ENCODE data around the gene IL25. TPM values are rescaled to one million over a fixed set of nuclear protein-coding genes. Genes with fewer than 3 reads are reported as not detected.

Gene IL25
- total and polyA plus RNA-seq, 7 donors = not detected

- H3K36me3 ChIP-seq = peaks cover 0 to 3% (median under 1%) of the 10 kb centered on the region in 4 donors
- 4% methylated on average over 74 of the region's 74 CpGs for WGBS, 2 donors
- H3K9me3 ChIP-seq = no peaks in the 10 kb centered on the region
- no peak for DNase-seq
- peak within 1 kb of the TSS; percentile 92 to 98 (median 94) for H3K27ac ChIP-seq
- H3K27me3 ChIP-seq = no peaks in the 10 kb centered on the region
- TF ChIP-seq POLR2AphosphoS5 (IDR thresholded peaks at IDR 0.05) = peak in 2 of 4 donors; percentile 17 to 44
- TF ChIP-seq POLR2A (IDR thresholded peaks at IDR 0.05) = no peak
- peak within 1 kb of the TSS; percentile 42 to 75 (median 65) for H3K4me3 ChIP-seq
- peaks cover 0 to 65% (median 35%) of the 10 kb centered on the region in 4 donors for H3K4me1 ChIP-seq
- intact Hi-C loops (cut with DNase I) = loop anchor here (5.0 kb wide), 1 partner anchor 192 kb away; the partner anchor contains the start of gene THTPA
Observed at GRCh38 chr14:23365036-23365731, 7.4 kb upstream of the IL25 start, which contains the start of gene EFS. Gene EFS (minus strand): TSS chr14:23365172. CDS start chr14:23365025, 147 bp downstream.

GRCh38 chr14:23365732-23366425, 6.7 kb upstream of the IL25 start:
- 3 to 4% methylated on average over 51 of the region's 51 CpGs for WGBS, 2 donors
- peak; percentile 87 for DNase-seq
- peak overlapping the region; percentile 42 to 75 (median 65) for H3K4me3 ChIP-seq
- H3K4me1 ChIP-seq = peaks cover 0 to 58% (median 32%) of the 10 kb centered on the region in 4 donors
- no peaks in the 10 kb centered on the region for H3K9me3 ChIP-seq
- TF ChIP-seq, protein P1, sequence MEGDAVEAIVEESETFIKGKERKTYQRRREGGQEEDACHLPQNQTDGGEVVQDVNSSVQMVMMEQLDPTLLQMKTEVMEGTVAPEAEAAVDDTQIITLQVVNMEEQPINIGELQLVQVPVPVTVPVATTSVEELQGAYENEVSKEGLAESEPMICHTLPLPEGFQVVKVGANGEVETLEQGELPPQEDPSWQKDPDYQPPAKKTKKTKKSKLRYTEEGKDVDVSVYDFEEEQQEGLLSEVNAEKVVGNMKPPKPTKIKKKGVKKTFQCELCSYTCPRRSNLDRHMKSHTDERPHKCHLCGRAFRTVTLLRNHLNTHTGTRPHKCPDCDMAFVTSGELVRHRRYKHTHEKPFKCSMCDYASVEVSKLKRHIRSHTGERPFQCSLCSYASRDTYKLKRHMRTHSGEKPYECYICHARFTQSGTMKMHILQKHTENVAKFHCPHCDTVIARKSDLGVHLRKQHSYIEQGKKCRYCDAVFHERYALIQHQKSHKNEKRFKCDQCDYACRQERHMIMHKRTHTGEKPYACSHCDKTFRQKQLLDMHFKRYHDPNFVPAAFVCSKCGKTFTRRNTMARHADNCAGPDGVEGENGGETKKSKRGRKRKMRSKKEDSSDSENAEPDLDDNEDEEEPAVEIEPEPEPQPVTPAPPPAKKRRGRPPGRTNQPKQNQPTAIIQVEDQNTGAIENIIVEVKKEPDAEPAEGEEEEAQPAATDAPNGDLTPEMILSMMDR (IDR thresholded peaks at IDR 0.05) = no peak
- TF ChIP-seq POLR2A (IDR thresholded peaks at IDR 0.05) = peak; percentile 65 to 78
- TF ChIP-seq EP300 (IDR thresholded peaks at IDR 0.05) = no peak
- TF ChIP-seq POLR2AphosphoS5 (IDR thresholded peaks at IDR 0.05) = peak; percentile 92 to 95 (median 94)
- H3K27me3 ChIP-seq = no peaks in the 10 kb centered on the region
- intact Hi-C loops (cut with DNase I) = loop anchor here (2.0 to 5.0 kb wide), 3 partner anchors 13 to 191 kb away; partner anchors contain the start of genes NGDN, SLC22A17 and THTPA
- H3K27ac ChIP-seq = peak overlapping the region; percentile 92 to 98 (median 94)
- H3K36me3 ChIP-seq = no peaks in the 10 kb centered on the region

GRCh38 chr14:23366426-23366921, 6.1 kb upstream of the IL25 start:
- peaks cover 0 to 53% (median 32%) of the 10 kb centered on the region in 4 donors for H3K4me1 ChIP-seq
- no peaks in the 10 kb centered on the region for H3K27me3 ChIP-seq
- H3K4me3 ChIP-seq = peak overlapping the region; percentile 42 to 75 (median 65)
- WGBS, 2 donors = 46 to 51% methylated on average over 34 of the region's 34 CpGs
- intact Hi-C loops (cut with DNase I) = loop anchor here (2.0 to 5.0 kb wide), 3 partner anchors 14 to 191 kb away; partner anchors contain the start of genes NGDN, SLC22A17 and THTPA
- peak overlapping the region; percentile 92 to 98 (median 94) for H3K27ac ChIP-seq
- no peaks in the 10 kb centered on the region for H3K9me3 ChIP-seq
- TF ChIP-seq, protein P1 (IDR thresholded peaks at IDR 0.05) = no peak
- TF ChIP-seq POLR2AphosphoS5 (IDR thresholded peaks at IDR 0.05) = peak in 1 of 4 donors; percentile 3
- DNase-seq = peak; percentile 90
- H3K36me3 ChIP-seq = no peaks in the 10 kb centered on the region

DNA sequence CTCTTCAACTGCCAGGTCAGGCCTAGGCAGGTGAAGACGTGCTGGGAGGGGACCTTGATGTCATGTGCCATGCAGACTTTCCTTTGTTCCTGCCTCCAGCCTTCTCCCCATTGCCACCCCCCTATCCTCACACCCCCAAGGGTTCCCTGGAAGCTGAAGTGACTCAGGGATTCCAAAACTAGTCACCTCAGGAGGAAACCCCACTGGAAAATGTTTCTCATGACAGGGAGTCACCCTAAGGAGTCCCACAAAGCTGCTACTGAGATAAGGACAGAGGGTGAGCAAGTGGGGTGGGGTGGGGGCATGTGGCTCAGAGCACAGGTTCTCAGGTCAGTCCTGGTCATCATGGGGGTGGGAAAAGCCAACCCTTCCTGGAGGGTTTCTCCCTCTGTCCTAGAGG, 2.4 kb upstream of the IL25 start:
- no peak for TF ChIP-seq POLR2A (IDR thresholded peaks at IDR 0.05)
- H3K4me1 ChIP-seq = peaks cover 0 to 17% (median 11%) of the 10 kb centered on the region in 4 donors
- H3K27me3 ChIP-seq = no peaks in the 10 kb centered on the region
- no peak for DNase-seq
- no peak overlapping the region for H3K4me3 ChIP-seq
- H3K27ac ChIP-seq = no peak overlapping the region
- 53 to 73% methylated on average over 1 of the region's 1 CpG for WGBS, 2 donors
- H3K9me3 ChIP-seq = no peaks in the 10 kb centered on the region
- H3K36me3 ChIP-seq = no peaks in the 10 kb centered on the region
- intact Hi-C loops (cut with DNase I) = no loop called here

- no peak for DNase-seq
- intact Hi-C loops (cut with DNase I) = no loop called here
- Histone ChIP-seq H3K4me1 (peaks cover 0 to 6% (median 2%) of the 10 kb centered on the region in 4 donors), H3K9me3 (no peaks in the 10 kb centered on the region), H3K27ac (no peak overlapping the region), H3K4me3 (no peak overlapping the region), H3K27me3 (no peaks in the 10 kb centered on the region), H3K36me3 (no peaks in the 10 kb centered on the region)
- WGBS, 2 donors = 84 to 92% methylated on average over 1 of the region's 1 CpG
- TF ChIP-seq POLR2A (IDR thresholded peaks at IDR 0.05) (no peak), EP300 (IDR thresholded peaks at IDR 0.05) (no peak), POLR2AphosphoS5 (IDR thresholded peaks at IDR 0.05) (no peak)
- TF ChIP-seq, protein P1 (IDR thresholded peaks at IDR 0.05) = no peak
Observed at GRCh38 chr14:23371865-23372264, 744 bp upstream of the IL25 start.
